Measurements from ENCODE around the gene WLS. TPM values are rescaled to one million over a fixed set of nuclear protein-coding genes. Genes with fewer than 3 reads are reported as not detected.

The WLS gene
- total RNA-seq, 1 donor from 2014 or later: 113 TPM

DNA sequence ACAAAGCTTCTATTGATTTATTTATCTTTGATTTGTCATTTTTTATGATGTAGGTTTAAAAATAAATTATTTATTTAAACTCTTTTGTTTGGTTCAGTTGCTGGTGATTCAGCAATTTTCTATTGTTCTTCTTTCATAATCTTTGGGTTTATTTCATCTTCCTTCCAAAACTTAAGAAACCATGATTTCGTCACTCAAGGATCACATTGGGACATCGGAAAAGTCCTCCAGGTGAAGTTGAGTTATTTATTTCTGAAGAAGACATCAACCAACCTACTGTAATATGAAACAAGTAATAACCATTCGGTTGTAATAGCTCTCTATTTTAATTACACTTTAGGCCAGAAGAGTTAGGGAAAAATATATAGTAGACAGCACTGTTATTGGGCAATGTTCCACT, 23.0 kb upstream of the WLS start:
- no peaks in the 10 kb centered on the region for H3K27me3 ChIP-seq (ENCODE audit: low read depth)
- TF ChIP-seq, protein P1, sequence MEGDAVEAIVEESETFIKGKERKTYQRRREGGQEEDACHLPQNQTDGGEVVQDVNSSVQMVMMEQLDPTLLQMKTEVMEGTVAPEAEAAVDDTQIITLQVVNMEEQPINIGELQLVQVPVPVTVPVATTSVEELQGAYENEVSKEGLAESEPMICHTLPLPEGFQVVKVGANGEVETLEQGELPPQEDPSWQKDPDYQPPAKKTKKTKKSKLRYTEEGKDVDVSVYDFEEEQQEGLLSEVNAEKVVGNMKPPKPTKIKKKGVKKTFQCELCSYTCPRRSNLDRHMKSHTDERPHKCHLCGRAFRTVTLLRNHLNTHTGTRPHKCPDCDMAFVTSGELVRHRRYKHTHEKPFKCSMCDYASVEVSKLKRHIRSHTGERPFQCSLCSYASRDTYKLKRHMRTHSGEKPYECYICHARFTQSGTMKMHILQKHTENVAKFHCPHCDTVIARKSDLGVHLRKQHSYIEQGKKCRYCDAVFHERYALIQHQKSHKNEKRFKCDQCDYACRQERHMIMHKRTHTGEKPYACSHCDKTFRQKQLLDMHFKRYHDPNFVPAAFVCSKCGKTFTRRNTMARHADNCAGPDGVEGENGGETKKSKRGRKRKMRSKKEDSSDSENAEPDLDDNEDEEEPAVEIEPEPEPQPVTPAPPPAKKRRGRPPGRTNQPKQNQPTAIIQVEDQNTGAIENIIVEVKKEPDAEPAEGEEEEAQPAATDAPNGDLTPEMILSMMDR (IDR thresholded peaks at IDR 0.05; ENCODE audit: borderline replicate concordance): no peak
- peaks cover 17% of the 10 kb centered on the region for H3K9me3 ChIP-seq (replicated peaks)
- no peak overlapping the region for H3K27ac ChIP-seq (replicated peaks)
- no peak for DNase-seq
- no peaks in the 10 kb centered on the region for H3K4me1 ChIP-seq
- intact Hi-C loops (cut with micrococcal nuclease): no loop called here
- H3K36me3 ChIP-seq: no peaks in the 10 kb centered on the region
- no peak overlapping the region for H3K4me3 ChIP-seq

DNA sequence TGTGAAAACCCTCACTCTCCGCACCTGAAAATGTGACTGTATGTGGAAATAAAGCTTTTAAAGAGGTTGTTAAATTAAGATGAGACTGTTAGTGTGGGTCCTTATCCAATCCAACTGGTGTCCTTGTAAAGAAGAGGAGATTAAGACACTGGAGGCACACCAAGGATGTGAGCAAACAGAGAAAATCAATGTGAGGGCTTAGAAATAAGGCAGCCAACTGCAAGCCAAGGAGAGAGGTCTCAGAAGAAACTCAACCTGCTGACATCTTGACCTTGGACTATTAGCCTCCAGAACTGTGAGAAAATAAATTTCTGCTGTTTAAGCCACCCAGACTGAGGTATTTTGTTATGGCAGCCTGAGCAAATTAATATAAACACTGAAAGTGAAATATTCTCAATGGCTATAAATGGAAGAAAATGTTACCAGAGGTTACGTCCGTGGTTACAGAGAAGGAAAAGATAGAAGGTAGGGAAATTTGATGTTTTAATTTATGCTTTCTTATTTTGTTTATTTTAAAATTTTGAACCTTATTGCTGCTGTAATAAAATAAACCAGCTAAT, 22.4 kb upstream of the WLS start:
- DNase-seq: no peak
- Histone ChIP-seq H3K36me3 (no peaks in the 10 kb centered on the region), H3K9me3 (replicated peaks) (peaks cover 17% of the 10 kb centered on the region), H3K4me3 (no peak overlapping the region), H3K27me3 (ENCODE audit: low read depth) (no peaks in the 10 kb centered on the region), H3K27ac (replicated peaks) (no peak overlapping the region), H3K4me1 (no peaks in the 10 kb centered on the region)
- intact Hi-C loops (cut with micrococcal nuclease): no loop called here
- TF ChIP-seq, protein P1 (IDR thresholded peaks at IDR 0.05; ENCODE audit: borderline replicate concordance): no peak

DNA sequence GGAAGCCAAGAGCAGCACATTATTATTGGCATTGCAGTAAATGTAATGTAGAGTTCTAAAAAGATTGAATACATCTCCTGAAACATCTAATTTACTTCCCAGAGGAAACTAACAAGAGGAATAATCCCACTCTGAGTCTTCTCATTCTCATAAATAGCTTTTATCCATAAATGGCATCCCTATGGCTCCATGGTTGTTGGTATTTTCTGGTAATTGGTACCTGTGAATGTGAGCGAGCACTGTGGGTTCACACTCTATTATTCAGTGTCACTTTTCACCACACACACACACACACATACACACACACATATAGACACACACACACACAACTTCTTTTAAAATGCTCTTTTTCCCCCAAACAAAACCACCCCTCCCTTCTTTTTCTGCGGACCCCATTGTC, 4.7 kb upstream of the WLS start:
- intact Hi-C loops (cut with micrococcal nuclease): no loop called here
- H3K4me3 ChIP-seq: no peak overlapping the region

DNA sequence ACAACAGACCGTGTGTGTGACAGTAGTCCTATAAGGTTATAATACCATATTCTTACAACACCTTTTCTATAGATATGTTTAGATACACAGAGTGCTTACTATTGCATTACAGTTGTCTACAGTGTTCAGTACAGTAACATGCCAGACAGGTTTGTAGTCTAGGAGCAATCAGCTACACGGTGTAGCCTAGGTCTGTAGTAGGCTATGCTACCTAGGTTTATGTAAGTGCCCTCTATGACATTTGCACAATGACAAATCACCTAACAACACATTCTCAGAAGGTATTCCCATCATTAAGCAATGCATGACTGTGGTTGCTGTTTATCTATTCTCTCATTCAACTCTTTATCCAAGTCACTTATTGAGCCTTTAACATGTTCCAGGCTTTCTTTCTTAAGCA, 1.8 kb upstream of the WLS start:
- H3K36me3 ChIP-seq: no peaks in the 10 kb centered on the region
- intact Hi-C loops (cut with micrococcal nuclease): no loop called here
- no peak for DNase-seq
- TF ChIP-seq, protein P1 (IDR thresholded peaks at IDR 0.05; ENCODE audit: borderline replicate concordance): no peak
- no peak overlapping the region for H3K4me3 ChIP-seq
- H3K27ac ChIP-seq (replicated peaks): no peak overlapping the region
- H3K4me1 ChIP-seq: peaks cover 36% of the 10 kb centered on the region
- H3K9me3 ChIP-seq (replicated peaks): no peaks in the 10 kb centered on the region
- no peaks in the 10 kb centered on the region for H3K27me3 ChIP-seq (ENCODE audit: low read depth)

More for the DNA sequence above, 4.7 kb upstream of the WLS start:
- peaks cover 10% of the 10 kb centered on the region for H3K4me1 ChIP-seq
- H3K9me3 ChIP-seq (replicated peaks): no peaks in the 10 kb centered on the region
- DNase-seq: no peak
- TF ChIP-seq, protein P1 (IDR thresholded peaks at IDR 0.05; ENCODE audit: borderline replicate concordance): no peak
- H3K27me3 ChIP-seq (ENCODE audit: low read depth): no peaks in the 10 kb centered on the region
- H3K36me3 ChIP-seq: no peaks in the 10 kb centered on the region
- no peak overlapping the region for H3K27ac ChIP-seq (replicated peaks)

DNA sequence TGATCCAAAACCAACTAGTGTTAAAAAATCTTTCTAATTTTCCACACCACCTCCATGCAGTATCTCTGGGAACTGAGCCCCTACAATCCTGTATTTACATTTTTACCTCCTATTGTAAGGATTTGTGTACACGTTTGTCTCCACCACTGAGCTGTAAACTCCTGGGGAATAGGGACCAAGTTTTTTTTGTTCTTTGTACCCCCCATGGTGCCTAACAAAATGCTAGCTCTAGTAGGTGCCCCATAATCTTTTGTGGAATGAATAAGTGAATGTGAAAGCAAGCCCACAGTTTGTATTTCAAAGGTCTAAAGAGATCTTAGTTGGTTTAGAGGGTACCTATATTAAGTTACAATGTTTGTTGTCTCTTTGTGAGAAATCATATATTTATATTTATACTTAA, 879 bp upstream of the WLS start:
- Histone ChIP-seq H3K9me3 (replicated peaks) (no peaks in the 10 kb centered on the region), H3K36me3 (no peaks in the 10 kb centered on the region), H3K27me3 (ENCODE audit: low read depth) (no peaks in the 10 kb centered on the region), H3K27ac (replicated peaks) (peak overlapping the region; percentile 83), H3K4me1 (peaks cover 45% of the 10 kb centered on the region), H3K4me3 (peak overlapping the region; percentile 78)
- no peak for DNase-seq
- TF ChIP-seq, protein P1 (IDR thresholded peaks at IDR 0.05; ENCODE audit: borderline replicate concordance): no peak
- intact Hi-C loops (cut with micrococcal nuclease): no loop called here

Data from left ventricle myocardium inferior (tissue), 1 donor.